Liver (tissue), 3 donors: ENCODE measurements around the gene ZFAND3.

ENCODE experiments used
- CTCF ChIP-seq: fragments of 150-350 bp; IDR thresholded peaks from 2 replicates; pipeline ENCODE4 v1.5.1; 2017; ENCODE audit warnings: improper control_type of control experiment, low read depth, low read length; ENCODE audit not compliant: missing input control
- RAD21 ChIP-seq, 2 donors: IDR thresholded peaks; 2 replicates each; pipeline ENCODE4 v1.6.1; 2016; ENCODE audit warnings: antibody characterized with exemption in 2 of 2, mild to moderate bottlenecking in 2 of 2
- REST ChIP-seq: IDR thresholded peaks from 2 replicates; pipeline ENCODE4 v1.6.1; 2016; ENCODE audit warnings: antibody characterized with exemption, mild to moderate bottlenecking
- SP1 ChIP-seq: IDR thresholded peaks from 2 replicates; pipeline ENCODE4 v1.6.1; 2018; ENCODE audit warnings: antibody characterized with exemption, mild to moderate bottlenecking
- TAF1 ChIP-seq: conservative IDR thresholded peaks from 2 replicates; pipeline ENCODE4 v1.6.1; 2016; ENCODE audit warnings: antibody characterized with exemption, mild to moderate bottlenecking
- YY1 ChIP-seq: IDR thresholded peaks from 2 replicates; pipeline ENCODE4 v1.6.1; 2016; ENCODE audit warnings: antibody characterized with exemption, mild to moderate bottlenecking
- TF ChIP-seq, protein P1 (sequence below): IDR thresholded peaks from 2 replicates; pipeline ENCODE4 v1.6.1; 2016; ENCODE audit warnings: antibody characterized with exemption
- donor health status: healthy.
- donor health status: healthy.

GRCh38 chr6:38114976-38115625 lies 295.6 kb downstream of the ZFAND3 start:
- TF ChIP-seq CTCF (no peak), REST (no peak), TAF1 (no peak), SP1 (no peak), RAD21 (IDR thresholded peaks at IDR 0.05) (no peak), YY1 (no peak)
- TF ChIP-seq, protein P1, sequence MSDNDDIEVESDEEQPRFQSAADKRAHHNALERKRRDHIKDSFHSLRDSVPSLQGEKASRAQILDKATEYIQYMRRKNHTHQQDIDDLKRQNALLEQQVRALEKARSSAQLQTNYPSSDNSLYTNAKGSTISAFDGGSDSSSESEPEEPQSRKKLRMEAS, result no peak
